Stimulated activated naive CD8-positive, alpha-beta T cell treated with anti-CD3 and anti-CD28 coated beads, Interleukin-15, amount 100 ng/mL, for 72 hours (primary cell): ENCODE measurements around the gene HECTD4.
"Not testable (repeated sequence)": the region's sequence is repeated elsewhere in the genome, so short reads cannot be mapped to it uniquely, and the experiment has no call there.

Experiments used
- ATAC-seq: fragments of 150-1000 bp; cut with Tn5 transposase; 2 replicates; pipeline ENCODE4 v1.10.0; 2021; ENCODE audit warnings: mild to moderate bottlenecking, moderate library complexity
- DNase-seq, 2 donors: peaks; one replicate each; pipeline ENCODE4 v3.0.0; 2021 to 2022
- H3K27ac Mint-ChIP-seq, 2 donors: one replicate each; pipeline ENCODE4 v1.8.0; 2022; ENCODE audit warnings: mild to moderate bottlenecking in 2 of 2, mixed read lengths in 2 of 2, moderate library complexity in 2 of 2
- H3K27me3 Mint-ChIP-seq: one replicate; pipeline ENCODE4 v1.8.0; 2022; ENCODE audit warnings: mixed read lengths
- H3K4me1 Mint-ChIP-seq: one replicate; pipeline ENCODE4 v1.8.0; 2022; ENCODE audit warnings: mild to moderate bottlenecking, mixed read lengths
- H3K4me3 Mint-ChIP-seq, 2 donors: one replicate each; pipeline ENCODE4 v1.8.0; 2022; ENCODE audit warnings: mild to moderate bottlenecking in 2 of 2, mixed read lengths in 2 of 2, moderate library complexity in 1 of 2
- H3K9me3 Mint-ChIP-seq, 2 donors: one replicate each; pipeline ENCODE4 v1.8.0; 2022; ENCODE audit warnings: mixed read lengths in 2 of 2

HECTD4 gene

DNA sequence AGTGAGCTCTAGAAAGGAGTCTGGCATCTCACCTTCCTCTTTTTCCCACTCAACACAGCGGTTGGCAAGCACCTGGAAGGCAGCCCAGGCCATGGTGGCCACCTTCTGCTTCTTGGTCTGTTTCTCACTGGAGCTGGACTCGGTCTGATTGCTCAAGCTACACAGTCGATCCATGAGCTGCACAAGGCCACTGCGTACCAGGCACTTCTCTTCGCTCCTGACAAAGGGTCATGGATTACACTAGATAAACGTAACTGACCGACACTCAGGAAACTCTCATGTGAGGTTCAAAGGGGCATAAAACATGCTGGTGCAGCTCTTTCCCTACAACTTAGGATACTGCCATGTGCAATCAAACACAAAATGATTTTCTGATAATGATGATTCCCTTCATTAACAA, 143.2 kb downstream of the HECTD4 start:
- Mint-ChIP-seq H3K4me3 (no peak overlapping the region), H3K27me3 (no peaks in the 10 kb centered on the region), H3K9me3 (no peaks in the 10 kb centered on the region), H3K4me1 (no peaks in the 10 kb centered on the region), H3K27ac (no peak overlapping the region)
- DNase-seq: no peak
- ATAC-seq: no peak

DNA sequence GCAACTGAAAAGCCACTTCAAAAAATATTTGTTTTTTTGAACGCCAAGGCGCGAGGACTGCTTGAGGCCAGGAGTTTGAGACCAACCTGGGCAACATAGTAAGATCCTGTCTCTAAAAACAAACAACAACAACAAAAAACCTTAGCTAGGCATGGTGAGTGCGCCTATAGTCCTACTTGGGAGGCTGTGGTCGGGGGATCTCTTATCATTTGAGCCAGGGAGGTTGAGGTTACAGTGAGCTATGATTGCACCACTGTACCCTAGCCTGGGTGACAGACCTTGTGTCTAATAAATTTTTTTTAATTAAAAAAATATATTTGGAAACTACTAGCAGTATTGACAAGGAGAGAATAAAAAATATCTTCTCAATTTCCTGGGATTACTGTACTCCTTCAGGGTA, 143.8 kb downstream of the HECTD4 start:
- Mint-ChIP-seq H3K4me3 (no peak overlapping the region), H3K4me1 (no peaks in the 10 kb centered on the region), H3K27ac (no peak overlapping the region), H3K27me3 (no peaks in the 10 kb centered on the region), H3K9me3 (no peaks in the 10 kb centered on the region)
- DNase-seq (no peak), ATAC-seq (no peak)

- Mint-ChIP-seq H3K9me3 (no peaks in the 10 kb centered on the region), H3K4me3 (no peak overlapping the region), H3K27me3 (no peaks in the 10 kb centered on the region), H3K27ac (no peak overlapping the region), H3K4me1 (no peaks in the 10 kb centered on the region)
- no peak for DNase-seq
- ATAC-seq: no peak
Observed at GRCh38 chr12:112236786-112237185, 145.4 kb downstream of the HECTD4 start.

GRCh38 chr12:112236386-112236785, 145.8 kb downstream of the HECTD4 start:
- no peaks in the 10 kb centered on the region for H3K9me3 Mint-ChIP-seq
- no peaks in the 10 kb centered on the region for H3K4me1 Mint-ChIP-seq
- ATAC-seq (no peak), DNase-seq (no peak)
- no peaks in the 10 kb centered on the region for H3K27me3 Mint-ChIP-seq
- H3K27ac Mint-ChIP-seq: no peak overlapping the region
- H3K4me3 Mint-ChIP-seq: no peak overlapping the region

DNA sequence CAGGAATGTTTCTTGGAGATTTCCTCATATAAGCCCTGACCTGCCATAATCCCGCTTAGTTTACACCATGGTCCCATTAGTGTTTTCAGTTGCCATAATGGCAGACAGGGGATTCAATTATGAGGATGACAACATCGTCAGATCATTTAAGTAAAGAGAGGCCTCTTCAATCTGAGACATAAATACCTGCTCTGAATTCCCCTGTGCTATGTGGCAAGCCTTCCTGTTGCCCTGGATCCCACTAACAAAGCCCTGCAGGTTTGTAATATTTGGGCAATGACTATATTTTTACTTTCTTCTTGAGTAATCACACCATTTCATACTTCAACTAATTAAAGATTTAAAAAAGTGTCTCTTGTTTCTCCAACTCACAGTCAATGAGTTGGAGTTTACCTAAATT, 147.9 kb downstream of the HECTD4 start:
- Mint-ChIP-seq H3K27ac (no peak overlapping the region), H3K4me3 (no peak overlapping the region), H3K4me1 (no peaks in the 10 kb centered on the region), H3K27me3 (no peaks in the 10 kb centered on the region), H3K9me3 (no peaks in the 10 kb centered on the region)
- ATAC-seq (no peak), DNase-seq (no peak)

DNA sequence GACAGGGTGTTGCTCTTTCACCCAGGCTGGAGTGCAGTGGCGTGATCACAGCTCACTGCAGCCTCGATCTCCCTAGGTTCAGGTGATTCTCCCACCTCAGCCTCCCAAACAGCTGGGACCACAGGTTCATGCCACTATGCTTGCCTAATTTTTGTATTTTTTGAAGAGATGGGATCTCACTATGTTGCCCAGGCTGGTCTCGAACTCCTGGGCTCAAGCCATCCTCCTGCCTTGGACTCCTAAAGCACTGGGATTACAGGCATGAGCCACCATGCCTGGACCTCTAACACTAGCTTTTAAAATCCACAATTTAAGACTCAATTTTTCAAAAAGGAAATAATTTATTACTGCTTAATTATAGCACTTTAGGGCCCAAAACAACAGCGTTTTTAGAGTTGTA, 149.0 kb downstream of the HECTD4 start:
- ATAC-seq (no peak), DNase-seq (no peak)
- no peaks in the 10 kb centered on the region for H3K4me1 Mint-ChIP-seq

GRCh38 chr12:112230136-112230535, 152.1 kb downstream of the HECTD4 start:
- Mint-ChIP-seq H3K4me1 (no peaks in the 10 kb centered on the region), H3K9me3 (no peaks in the 10 kb centered on the region), H3K27ac (no peak overlapping the region), H3K4me3 (no peak overlapping the region), H3K27me3 (no peaks in the 10 kb centered on the region)
- ATAC-seq (no peak), DNase-seq (no peak)

More for the DNA sequence above, 149.0 kb downstream of the HECTD4 start:
- no peak overlapping the region for H3K27ac Mint-ChIP-seq
- no peak overlapping the region for H3K4me3 Mint-ChIP-seq
- no peaks in the 10 kb centered on the region for H3K27me3 Mint-ChIP-seq
- H3K9me3 Mint-ChIP-seq: no peaks in the 10 kb centered on the region

DNA sequence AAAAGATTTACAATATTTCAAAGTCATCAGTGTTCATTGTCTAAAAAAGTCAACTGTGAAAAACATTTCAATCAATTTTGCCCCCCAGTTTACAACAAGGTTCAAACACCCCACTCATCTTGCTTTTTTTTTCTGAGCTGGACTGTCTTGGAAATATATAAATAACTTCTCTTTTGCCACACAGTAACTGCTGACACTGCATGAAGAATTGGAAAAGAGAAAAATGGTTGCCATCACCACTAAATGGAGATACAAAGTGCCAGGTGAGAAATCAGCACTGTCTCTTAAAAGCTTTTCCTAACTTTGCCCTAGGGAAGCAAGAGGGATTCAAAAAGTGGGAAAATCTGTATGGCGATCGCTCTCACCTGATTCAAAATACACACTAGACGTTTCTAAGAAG, 155.5 kb downstream of the HECTD4 start:
- ATAC-seq (no peak), DNase-seq (no peak)
- Mint-ChIP-seq H3K9me3 (no peaks in the 10 kb centered on the region), H3K27ac (no peak overlapping the region), H3K4me3 (no peak overlapping the region), H3K27me3 (no peaks in the 10 kb centered on the region), H3K4me1 (no peaks in the 10 kb centered on the region)

DNA sequence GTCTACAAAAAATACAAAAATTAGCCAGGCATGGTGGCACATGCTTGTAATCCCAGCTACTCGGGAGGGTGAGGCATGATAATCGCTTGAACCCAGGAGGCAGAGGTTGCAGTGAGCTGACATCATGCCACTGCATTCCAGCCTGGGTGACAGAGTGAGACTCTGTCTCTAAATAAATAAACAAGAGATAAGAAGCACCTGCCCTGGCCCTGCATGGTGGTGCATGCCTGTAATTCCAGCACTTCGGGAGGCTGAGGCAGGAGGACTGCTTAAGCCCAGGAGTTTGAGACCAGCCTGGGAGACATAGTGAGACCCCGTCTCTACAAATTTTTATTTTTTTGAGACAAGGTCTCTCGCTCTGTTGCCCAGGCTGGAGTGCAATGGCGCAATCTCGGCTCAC, 161.6 kb downstream of the HECTD4 start:
- ATAC-seq, H3K4me1 Mint-ChIP-seq, H3K4me3 Mint-ChIP-seq, H3K9me3 Mint-ChIP-seq, H3K27me3 Mint-ChIP-seq, DNase-seq: not testable (repeated sequence)
- H3K27ac Mint-ChIP-seq: peak overlapping the region in 1 of 2 donors; percentile 74

DNA sequence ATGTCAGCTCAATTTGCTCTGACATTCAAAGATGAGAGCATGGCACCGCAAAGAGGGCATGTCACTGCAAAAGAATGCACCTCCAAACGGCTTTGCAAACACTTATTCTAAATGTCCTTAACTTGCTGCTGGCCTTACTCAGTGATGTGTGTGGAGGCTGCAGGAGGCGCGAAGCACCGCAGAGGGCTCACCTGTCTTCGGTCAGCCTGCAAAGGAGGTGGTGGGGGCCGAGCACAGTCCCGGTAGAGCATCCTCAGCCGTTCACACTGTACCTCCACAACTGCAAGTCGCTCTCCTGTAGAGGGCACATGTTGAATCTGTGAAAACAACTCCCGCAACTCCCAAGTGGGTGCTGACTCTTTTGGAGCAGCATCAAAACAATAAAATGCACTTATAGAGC, 163.0 kb downstream of the HECTD4 start:
- ATAC-seq (no peak), DNase-seq (no peak)
- Mint-ChIP-seq H3K27ac (peak overlapping the region in 1 of 2 donors; percentile 42), H3K27me3 (no peaks in the 10 kb centered on the region), H3K4me3 (no peak overlapping the region), H3K4me1 (no peaks in the 10 kb centered on the region), H3K9me3 (no peaks in the 10 kb centered on the region)

GRCh38 chr12:112218150-112218549, 164.1 kb downstream of the HECTD4 start:
- Mint-ChIP-seq H3K9me3 (no peaks in the 10 kb centered on the region), H3K4me1 (no peaks in the 10 kb centered on the region), H3K4me3 (no peak overlapping the region), H3K27me3 (no peaks in the 10 kb centered on the region), H3K27ac (no peak overlapping the region)
- ATAC-seq: no peak
- DNase-seq: no peak

GRCh38 chr12:112217647-112218046, 164.6 kb downstream of the HECTD4 start:
- H3K27me3 Mint-ChIP-seq: no peaks in the 10 kb centered on the region
- no peak overlapping the region for H3K27ac Mint-ChIP-seq
- H3K4me3 Mint-ChIP-seq: no peak overlapping the region
- no peak for ATAC-seq
- H3K9me3 Mint-ChIP-seq: no peaks in the 10 kb centered on the region
- no peak for DNase-seq
- H3K4me1 Mint-ChIP-seq: no peaks in the 10 kb centered on the region

- DNase-seq: no peak
- H3K9me3 Mint-ChIP-seq: no peaks in the 10 kb centered on the region
Observed at GRCh38 chr12:112216223-112216622, 166.0 kb downstream of the HECTD4 start.

DNA sequence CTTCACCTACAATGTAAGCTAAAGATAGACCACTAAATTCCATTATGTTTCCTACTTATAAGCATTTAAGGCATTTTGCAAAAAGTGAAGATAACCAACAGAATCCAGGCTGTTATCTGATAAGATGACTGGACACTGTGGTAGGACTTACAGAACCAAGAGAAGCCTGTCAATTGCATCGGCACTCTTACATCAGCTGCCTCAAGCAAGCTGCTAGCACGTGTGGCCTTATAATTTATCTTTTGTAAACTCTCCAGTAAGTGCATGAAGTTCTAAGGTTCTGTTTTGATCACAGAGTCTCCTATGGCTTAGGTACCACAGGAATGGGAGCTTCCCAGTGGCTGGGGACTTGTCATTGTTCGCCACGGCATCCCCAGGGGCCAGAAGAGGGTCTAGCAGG, 168.2 kb downstream of the HECTD4 start:
- no peak overlapping the region for H3K4me3 Mint-ChIP-seq
- no peaks in the 10 kb centered on the region for H3K4me1 Mint-ChIP-seq
- no peak for DNase-seq
- no peaks in the 10 kb centered on the region for H3K27me3 Mint-ChIP-seq
- no peak for ATAC-seq
- H3K27ac Mint-ChIP-seq: no peak overlapping the region
- no peaks in the 10 kb centered on the region for H3K9me3 Mint-ChIP-seq

More at GRCh38 chr12:112216223-112216622, 166.0 kb downstream of the HECTD4 start:
- no peak overlapping the region for H3K4me3 Mint-ChIP-seq
- no peaks in the 10 kb centered on the region for H3K27me3 Mint-ChIP-seq
- no peaks in the 10 kb centered on the region for H3K4me1 Mint-ChIP-seq
- no peak for ATAC-seq
- H3K27ac Mint-ChIP-seq: no peak overlapping the region

GRCh38 chr12:112208301-112208910, 173.8 kb downstream of the HECTD4 start:
- no peaks in the 10 kb centered on the region for H3K9me3 Mint-ChIP-seq
- DNase-seq (no peak), ATAC-seq (peak; percentile 43)
- H3K27me3 Mint-ChIP-seq: no peaks in the 10 kb centered on the region
- H3K4me1 Mint-ChIP-seq: peaks cover 10% of the 10 kb centered on the region
- H3K4me3 Mint-ChIP-seq: no peak overlapping the region
- peak overlapping the region in 1 of 2 donors; percentile 84 for H3K27ac Mint-ChIP-seq

DNA sequence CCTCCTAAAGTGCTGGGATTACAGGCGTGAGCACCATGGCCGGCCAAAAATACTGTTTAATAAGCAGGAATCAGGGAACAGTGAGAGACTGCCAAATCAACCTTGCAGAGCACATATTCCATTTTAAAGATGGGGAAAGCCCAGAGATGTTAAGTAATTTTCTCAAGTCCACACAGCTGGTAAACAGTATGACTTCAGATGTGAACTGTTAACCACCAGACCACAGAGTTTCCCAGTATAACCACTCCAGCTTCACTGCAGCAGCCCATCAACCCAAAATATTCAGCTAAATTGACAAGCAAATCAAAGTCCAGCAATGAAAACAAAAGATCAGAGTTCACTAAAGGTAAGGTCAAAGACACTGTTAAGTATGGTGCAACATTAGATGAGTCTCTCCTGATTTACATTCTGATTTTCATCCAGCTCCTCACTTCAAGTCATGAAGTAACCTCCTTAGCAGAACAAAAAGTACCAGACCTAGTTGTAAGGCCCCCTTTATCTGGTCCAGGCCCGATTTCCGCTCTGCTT, 174.8 kb downstream of the HECTD4 start:
- H3K4me3 Mint-ChIP-seq: no peak overlapping the region

GRCh38 chr12:112206944-112207343, 175.3 kb downstream of the HECTD4 start:
- Mint-ChIP-seq H3K27me3 (no peaks in the 10 kb centered on the region), H3K9me3 (no peaks in the 10 kb centered on the region), H3K27ac (no peak overlapping the region), H3K4me3 (no peak overlapping the region), H3K4me1 (peaks cover 10% of the 10 kb centered on the region)
- ATAC-seq (no peak), DNase-seq (no peak)

More for the DNA sequence above, 174.8 kb downstream of the HECTD4 start:
- H3K4me1 Mint-ChIP-seq: peaks cover 10% of the 10 kb centered on the region
- H3K27me3 Mint-ChIP-seq: no peaks in the 10 kb centered on the region
- no peak for DNase-seq
- H3K27ac Mint-ChIP-seq: peak overlapping the region; percentile 77 to 84
- peak; percentile 78 for ATAC-seq
- H3K9me3 Mint-ChIP-seq: no peaks in the 10 kb centered on the region
